ENCODE data around the gene STAT6.

Gene STAT6

DNA sequence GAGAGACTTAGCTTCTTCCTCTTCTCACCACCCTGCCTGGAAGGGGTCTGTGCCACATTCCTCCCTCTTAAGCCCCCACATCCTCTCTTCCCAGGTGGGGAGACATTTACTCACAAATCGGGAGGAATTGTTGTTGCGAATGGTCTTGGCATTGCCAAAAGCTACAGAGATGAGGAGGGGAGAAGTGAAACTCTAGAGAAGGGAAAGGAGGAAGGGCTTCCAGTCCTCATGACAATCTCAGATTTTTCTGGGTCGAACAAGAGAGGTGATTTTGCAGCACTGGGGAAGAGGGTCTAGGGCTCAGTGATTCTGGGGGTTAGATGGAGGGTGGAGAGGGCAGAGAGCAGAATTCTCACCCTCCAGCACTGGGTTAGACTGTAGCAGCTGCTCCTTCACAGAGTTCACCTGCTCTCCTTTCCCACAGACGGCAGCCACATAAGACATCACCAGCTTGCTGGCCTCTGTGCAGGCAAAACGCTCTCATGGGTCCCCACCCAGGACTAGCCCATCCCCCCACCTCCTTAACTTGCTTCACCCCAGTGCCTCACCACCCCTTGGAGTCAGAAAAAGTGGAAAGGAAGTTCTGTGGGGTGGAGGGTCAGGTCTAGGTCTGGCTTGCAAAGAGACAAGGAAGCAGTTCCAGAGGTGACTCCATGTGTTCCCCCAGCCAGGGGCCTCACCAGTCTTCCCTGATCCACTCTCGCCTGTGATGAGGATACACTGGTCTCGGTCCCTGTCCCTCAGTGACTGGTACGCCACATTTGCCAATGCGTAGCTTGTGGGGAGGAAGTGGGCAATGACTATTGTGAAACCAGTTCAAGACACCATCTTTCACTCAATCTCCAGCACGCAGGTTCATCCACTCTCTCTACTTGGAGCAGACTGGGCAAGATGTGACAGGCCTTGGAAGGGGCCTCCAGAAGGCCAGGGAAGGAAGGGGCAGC is 63.9 kb downstream of the STAT6 start:
- DNase-seq: peak; percentile 52 to 54

- peak; percentile 37 to 49 for DNase-seq
Measured at GRCh38 chr12:57046086-57046791, 64.9 kb downstream of the STAT6 start.

All from inflammatory macrophage (primary cell).